Psoas muscle (tissue), 8 donors: ENCODE measurements around the gene DAPK3. TPM values are rescaled to one million over a fixed set of nuclear protein-coding genes. Genes with fewer than 3 reads are reported as not detected.

Source experiments
- ATAC-seq, 4 donors: fragments of 200-7000 bp; cut with Tn5 transposase; one replicate each; pipeline ENCODE4 v1.9.1; 2020; ENCODE audit warnings: moderate library complexity in 3 of 4, mild to moderate bottlenecking in 2 of 4
- DNase-seq, 2 donors: peaks; one replicate each; pipeline ENCODE4 v3.0.0-alpha.2; 2020
- H3K27ac ChIP-seq: fragments of 200-600 bp; one replicate; pipeline ENCODE4 v1.8.0; 2022
- H3K27me3 ChIP-seq, 3 donors: fragments of 200-600 bp in 1 of 3; one replicate each; pipeline versions ENCODE4 v1.6.1 to v1.8.0; 2013 to 2022; ENCODE audit warnings: low read length in 2 of 3, mild to moderate bottlenecking in 2 of 3, moderate library complexity in 1 of 3; ENCODE audit not compliant: insufficient read depth in 3 of 3
- H3K36me3 ChIP-seq, 2 donors: fragments of 200-600 bp in 1 of 2; one replicate each; pipeline versions ENCODE4 v1.6.1 to v1.8.0; 2013 to 2022; ENCODE audit warnings: low read depth in 1 of 2, mild to moderate bottlenecking in 1 of 2, moderate library complexity in 1 of 2; ENCODE audit not compliant: insufficient read depth in 1 of 2
- H3K4me1 ChIP-seq: fragments of 200-600 bp; one replicate; pipeline ENCODE4 v1.8.0; 2022
- H3K4me3 ChIP-seq: fragments of 200-600 bp; one replicate; pipeline ENCODE4 v1.8.0; 2022; ENCODE audit warnings: mild to moderate bottlenecking
- H3K9me3 ChIP-seq: fragments of 200-600 bp; one replicate; pipeline ENCODE4 v1.8.0; 2022
- CTCF ChIP-seq: fragments of 200-600 bp; IDR thresholded peaks from one replicate; pipeline ENCODE4 v1.8.0; 2022; ENCODE audit warnings: antibody characterized with exemption
- WGBS, 3 donors: extraction: QIAGEN DNeasy Blood & Tissue Kit; methylation state at CpG; one replicate each; pipeline versions ENCODE4 v1.1.6 to v1.1.7; 2013; 5-methylcytosine and 5-hydroxymethylcytosine counted together
- intact Hi-C, 2 donors: fragments of 100-400 bp; cut with DNase I; formaldehyde crosslinking; loops; one replicate each; pipeline versions ENCODE4 v1.11.0 to v1.14.2; 2022
- polyA plus RNA-seq, 3 donors: library from polyadenylated mRNA; stranded (reverse); fragments of 200-250 nt; gene quantifications; one replicate each; pipeline ENCODE4 v1.2.3, GENCODE V29; 2013
- total RNA-seq, 4 donors: library from RNA; stranded (reverse); fragmentation: NEBNext Ultra II Directional in 2 of 4; extraction: Animal tissue kit (Norgen Biotek cat#: 25700) in 2 of 4; gene quantifications; one replicate each; pipeline versions ENCODE4 v1.2.1 to v1.2.4, GENCODE V29; 2021 to 2023
- donor health status: healthy with polysubstance abuse.
- donor health status: DM: no; HTN: no; CAD: no; lungs with moderate emphysema.
- donor health status: Bipolar disorder and iron deficiency.
- donor health status: healthy.
- donor health status: DM: yes; HTN: yes; CAD: no.
- donor health status: DM: no; HTN: no; CAD: no.
- donor health status: DM: no; HTN: no; CAD: no.
- donor health status: DM: yes; HTN: yes; CAD: no.

Gene DAPK3
- total and polyA plus RNA-seq, 7 donors = 92.6 to 176 (median 142) TPM

DNA sequence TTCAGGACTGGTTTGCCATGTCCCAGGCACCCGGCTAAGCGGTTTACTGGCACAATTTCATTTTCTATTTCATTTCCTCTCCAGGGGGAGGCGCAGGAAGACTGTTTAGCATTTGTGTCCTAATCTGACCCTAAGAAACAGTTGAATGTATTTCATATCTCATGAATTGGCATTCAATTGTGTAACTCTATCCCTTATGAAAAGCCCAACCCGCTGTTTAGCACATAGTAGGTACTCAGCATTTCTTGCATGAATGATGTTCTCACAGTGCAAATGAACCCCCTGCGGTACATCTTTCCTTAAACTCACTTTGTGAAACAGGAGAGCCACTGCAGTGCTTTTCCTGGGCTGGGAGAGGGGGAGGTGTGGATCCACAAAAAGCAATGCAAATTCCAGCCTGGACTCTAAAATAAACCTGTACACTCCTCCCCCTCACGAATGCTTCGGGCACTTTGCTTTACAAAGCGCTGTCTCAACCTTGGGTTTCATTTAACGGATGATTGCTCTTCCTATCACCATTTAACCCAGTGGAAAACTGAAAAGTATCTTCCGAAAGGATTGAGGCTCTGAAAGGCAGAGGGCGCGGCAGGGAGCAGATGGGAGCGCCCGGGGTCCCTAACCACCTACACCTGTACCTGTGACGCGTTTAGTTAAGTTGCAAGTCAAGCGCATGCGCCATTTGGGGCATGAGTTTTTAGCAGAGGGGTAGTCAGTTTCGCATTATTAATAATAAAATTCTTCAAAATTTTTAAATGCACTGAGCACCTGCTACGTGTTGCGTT lies 15.6 kb upstream of the DAPK3 start:
- peaks cover 42% of the 10 kb centered on the region for H3K4me1 ChIP-seq
- intact Hi-C loops = loop anchor here (1.0 to 10.0 kb wide), 5 partner anchors 164 to 224 kb away; partner anchors contain the start of genes APBA3 (in 2 of the 2) and MRPL54 (in 2 of the 2)

DNA sequence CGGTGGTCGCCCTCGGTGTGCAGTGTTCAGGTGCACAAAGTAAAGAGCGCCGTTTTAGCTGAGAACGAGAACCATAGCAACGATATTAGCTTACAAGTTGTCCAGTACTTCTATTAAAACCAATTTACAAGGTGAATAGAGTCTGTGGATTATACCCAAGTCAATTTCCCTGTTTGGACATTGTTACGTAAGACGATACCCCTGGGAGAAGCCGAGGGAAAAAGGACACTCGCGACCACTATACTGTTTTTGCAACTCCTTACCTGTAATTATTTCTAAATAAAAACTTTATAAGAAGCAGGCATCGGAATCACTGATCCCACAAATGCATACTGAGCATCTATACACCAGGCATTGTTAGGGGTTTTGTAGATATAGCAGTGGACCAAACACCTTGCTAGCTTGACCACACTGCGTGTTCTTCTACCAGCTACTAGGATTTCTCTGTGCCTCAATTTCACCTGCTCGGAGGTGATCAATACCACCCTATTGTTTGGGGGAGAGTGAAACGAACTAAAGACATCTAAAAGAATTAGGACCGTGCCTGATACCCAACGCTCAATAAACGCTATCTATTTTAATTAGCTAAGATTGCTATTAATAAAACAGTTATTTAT lies 14.9 kb upstream of the DAPK3 start:
- no peak for TF ChIP-seq CTCF
- intact Hi-C loops = loop anchor here (1.0 to 10.0 kb wide), 7 partner anchors 15 to 223 kb away; partner anchors contain the start of genes APBA3 (in 2 of the 2), MRPL54 (in 2 of the 2) and DAPK3 (in 1 of the 2)
- Histone ChIP-seq H3K9me3 (no peaks in the 10 kb centered on the region), H3K36me3 (peaks cover 21 to 39% of the 10 kb centered on the region in 2 donors), H3K27me3 (no peaks in the 10 kb centered on the region), H3K27ac (peak overlapping the region; percentile 95), H3K4me1 (peaks cover 44% of the 10 kb centered on the region), H3K4me3 (peak overlapping the region; percentile 91)
- DNase-seq = no peak
- ATAC-seq = no peak
- 2 to 3% (median 2%) methylated on average over 19 of the region's 19 CpGs for WGBS, 3 donors

More for the DNA sequence above, 15.6 kb upstream of the DAPK3 start:
- DNase-seq = peak in 1 of 2 donors; percentile 27
- Histone ChIP-seq H3K4me3 (peak overlapping the region; percentile 91), H3K9me3 (no peaks in the 10 kb centered on the region), H3K27ac (peak overlapping the region; percentile 95), H3K27me3 (no peaks in the 10 kb centered on the region), H3K36me3 (peaks cover 21 to 32% of the 10 kb centered on the region in 2 donors)
- ATAC-seq = peak; percentile 24 to 63 (median 48)
- WGBS, 3 donors = 3 to 4% (median 4%) methylated on average over 21 of the region's 21 CpGs
- TF ChIP-seq CTCF = peak; percentile 62

GRCh38 chr19:3984908-3985642 lies 14.2 kb upstream of the DAPK3 start, which contains the start of gene EEF2:
TSS of gene EEF2 (minus strand) at chr19:3985463. CDS start at chr19:3985380, 83 bp downstream.
- 0 to 1% (median 1%) methylated on average over 80 of the region's 80 CpGs for WGBS, 3 donors
- intact Hi-C loops = loop anchor here (2.0 to 10.0 kb wide), 7 partner anchors 14 to 223 kb away; partner anchors contain the start of genes APBA3 (in 2 of the 2), MRPL54 (in 2 of the 2) and DAPK3 (in 1 of the 2)
- Histone ChIP-seq H3K4me1 (peaks cover 44% of the 10 kb centered on the region), H3K27me3 (no peaks in the 10 kb centered on the region), H3K36me3 (peaks cover 25 to 45% of the 10 kb centered on the region in 2 donors), H3K4me3 (peak within 1 kb of the TSS; percentile 91), H3K27ac (peak within 1 kb of the TSS; percentile 95), H3K9me3 (no peaks in the 10 kb centered on the region)
- ATAC-seq (peak; percentile 64 to 77 (median 70)), DNase-seq (peak; percentile 89 to 96)
- TF ChIP-seq CTCF = no peak

DNA sequence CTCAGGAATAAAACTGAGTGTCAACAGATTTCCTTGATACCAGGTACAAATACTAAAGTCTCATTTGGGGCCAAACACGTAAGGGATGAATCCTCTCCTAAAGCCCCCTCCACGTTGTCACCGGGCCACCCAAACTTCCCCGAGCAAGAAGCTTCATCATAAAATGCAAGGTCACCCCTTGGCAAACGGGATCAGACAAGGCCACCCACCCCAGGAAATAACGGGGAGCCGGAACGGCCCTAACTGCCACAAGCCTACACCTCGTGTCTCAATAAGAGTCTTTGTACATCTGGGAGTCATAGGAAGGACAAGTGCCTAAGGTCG lies 13.6 kb upstream of the DAPK3 start:
- WGBS, 3 donors = 0 to 1% (median 0%) methylated on average over 10 of the region's 10 CpGs
- Histone ChIP-seq H3K9me3 (no peaks in the 10 kb centered on the region), H3K27me3 (no peaks in the 10 kb centered on the region), H3K36me3 (peaks cover 30 to 51% of the 10 kb centered on the region in 2 donors), H3K27ac (peak overlapping the region; percentile 95), H3K4me3 (peak overlapping the region; percentile 91), H3K4me1 (peaks cover 44% of the 10 kb centered on the region)
- intact Hi-C loops = loop anchor here (2.0 to 10.0 kb wide), 4 partner anchors 14 to 220 kb away; partner anchors contain the start of gene DAPK3 (in 1 of the 2)
- DNase-seq = no peak
- TF ChIP-seq CTCF = no peak
- peak; percentile 4 to 21 (median 16) for ATAC-seq
